Gastrocnemius medialis (tissue), 4 donors: ENCODE data around the gene MAEA. TPM values are rescaled to one million over a fixed set of nuclear protein-coding genes. Genes with fewer than 3 reads are reported as not detected.
A peak's percentile ranks its signal among the peaks of the same experiment; 100 is the strongest.

Experiments
- ATAC-seq, 2 donors: fragments of 150-250 bp; one replicate each; pipeline ENCODE4 v1.9.1; 2016
- DNase-seq, 2 donors: peaks; one replicate each; pipeline ENCODE4 v3.0.0-alpha.2; 2019
- H3K27ac ChIP-seq, 4 donors: fragments of 200-600 bp; sonication (generic); 1 replicate in 1 of 4; 2 replicates in 3 of 4; pipeline ENCODE4 v1.5.1; 2016 to 2018; ENCODE audit warnings: mild to moderate bottlenecking in 2 of 4, moderate library complexity in 1 of 4
- H3K27me3 ChIP-seq, 3 donors: fragments of 200-600 bp; sonication (generic) in 2 of 3; 1 replicate in 1 of 3; 2 replicates in 2 of 3; pipeline versions ENCODE4 v1.5.1 to v1.6.0; 2016 to 2019; ENCODE audit warnings: mild to moderate bottlenecking in 1 of 3, moderate library complexity in 1 of 3
- H3K36me3 ChIP-seq, 2 donors: fragments of 200-600 bp; sonication (generic) in 1 of 2; one replicate each; pipeline ENCODE4 v1.5.1; 2017 to 2018
- H3K4me1 ChIP-seq, 2 donors: fragments of 200-600 bp; sonication (generic) in 1 of 2; one replicate each; pipeline ENCODE4 v1.5.1; 2016 to 2017; ENCODE audit warnings: mild to moderate bottlenecking in 2 of 2
- H3K4me3 ChIP-seq, 4 donors: fragments of 200-600 bp; sonication (generic) in 3 of 4; 1 replicate in 1 of 4; 2 replicates in 3 of 4; pipeline ENCODE4 v1.5.1; 2016 to 2019; ENCODE audit warnings: mild to moderate bottlenecking in 2 of 4
- H3K9me3 ChIP-seq, 3 donors: fragments of 200-600 bp; sonication (generic) in 2 of 3; 1 replicate in 1 of 3; 2 replicates in 2 of 3; pipeline ENCODE4 v1.5.1; 2016 to 2019
- CTCF ChIP-seq, 5 experiments: fragments of 450-650 bp in 3 of 5; fragments of 200-600 bp in 2 of 5; sonication (generic) in 2 of 5; IDR thresholded peaks in 4 of 5; conservative IDR thresholded peaks in 1 of 5; 1 replicate in 4 of 5; 2 replicates in 1 of 5; pipeline ENCODE4 v1.5.1; 2016 to 2019; ENCODE audit warnings: antibody characterized with exemption in 5 of 5, mild to moderate bottlenecking in 3 of 5, moderate library complexity in 3 of 5
- POLR2A ChIP-seq, 2 donors: fragments of 450-650 bp; IDR thresholded peaks; one replicate each; pipeline ENCODE4 v1.6.1; 2017; ENCODE audit warnings: antibody characterized with exemption in 2 of 2, mild to moderate bottlenecking in 2 of 2, moderate library complexity in 2 of 2
- in situ Hi-C, 4 donors: fragments of 200-750 bp; cut with MboI; loops; one replicate each; pipeline versions ENCODE4 v1.15.0 to v1.8.0; 2017; ENCODE audit warnings: low sequenced_read_pairs in 4 of 4
- intact Hi-C: fragments of 100-400 bp; cut with DNase I; formaldehyde crosslinking; loops from one replicate; pipeline ENCODE4 v1.15.1; 2023; ENCODE audit warnings: low total_unique reads
- total RNA-seq, 4 donors: library from RNA; depleted of rRNA; stranded (reverse); fragments of >200 nt; gene quantifications; one replicate each; pipeline versions ENCODE4 v1.1.0 to v1.2.3, GENCODE V29; 2016

MAEA gene
- total RNA-seq, 4 donors from 2014 or later, result 30.0 to 42.7 (median 34.3) TPM

GRCh38 chr4:1328267-1329155 is 38.8 kb downstream of the MAEA start:
- intact Hi-C loops, result no loop called here

GRCh38 chr4:1329408-1330371 is 40.0 kb downstream of the MAEA start:
- peaks cover 6 to 9% of the 10 kb centered on the region in 2 donors for H3K4me1 ChIP-seq
- H3K27me3 ChIP-seq, result no peaks in the 10 kb centered on the region
- in situ Hi-C loops, result loop anchor here in 1 of 4 donors (5.0 kb wide), 1 partner anchor 72 kb away; no protein-coding TSS in a partner anchor
- ATAC-seq, result peak in 1 of 2 donors; percentile 34
- TF ChIP-seq CTCF (IDR thresholded peaks at IDR 0.05 in 4 of 5, conservative IDR thresholded peaks at IDR 0.05 in 1 of 5) (no peak), POLR2A (IDR thresholded peaks at IDR 0.05) (no peak)
- DNase-seq, result peak in 1 of 2 donors; percentile 45
- peaks cover 0 to 31% of the 10 kb centered on the region in 2 donors for H3K36me3 ChIP-seq
- intact Hi-C loops, result no loop called here
- H3K9me3 ChIP-seq, result no peaks in the 10 kb centered on the region
- no peak overlapping the region for H3K4me3 ChIP-seq
- H3K27ac ChIP-seq, result peak overlapping the region in 3 of 4 donors; percentile 0 to 61 (median 37)

More at GRCh38 chr4:1328267-1329155, 38.8 kb downstream of the MAEA start:
- in situ Hi-C loops, result no loop called here
- Histone ChIP-seq H3K27me3 (no peaks in the 10 kb centered on the region), H3K27ac (peak overlapping the region in 1 of 4 donors; percentile 61), H3K4me1 (peaks cover 6 to 12% of the 10 kb centered on the region in 2 donors), H3K36me3 (peaks cover 0 to 27% of the 10 kb centered on the region in 2 donors), H3K4me3 (no peak overlapping the region), H3K9me3 (no peaks in the 10 kb centered on the region)
- no peak for TF ChIP-seq POLR2A (IDR thresholded peaks at IDR 0.05)
- no peak for TF ChIP-seq CTCF (IDR thresholded peaks at IDR 0.05 in 4 of 5, conservative IDR thresholded peaks at IDR 0.05 in 1 of 5)
- ATAC-seq (no peak), DNase-seq (no peak)

- peak overlapping the region in 1 of 4 donors; percentile 18 for H3K27ac ChIP-seq
- no peak for DNase-seq
- no peaks in the 10 kb centered on the region for H3K27me3 ChIP-seq
- intact Hi-C loops (no loop called here), in situ Hi-C loops (loop anchor here in 1 of 4 donors (5.0 kb wide), 1 partner anchor 74 kb away; no protein-coding TSS in a partner anchor)
- no peaks in the 10 kb centered on the region for H3K9me3 ChIP-seq
- no peak overlapping the region for H3K4me3 ChIP-seq
- peaks cover 0 to 22% of the 10 kb centered on the region in 2 donors for H3K36me3 ChIP-seq
- H3K4me1 ChIP-seq, result peaks cover 6 to 9% of the 10 kb centered on the region in 2 donors
- ATAC-seq, result no peak
- no peak for TF ChIP-seq CTCF (IDR thresholded peaks at IDR 0.05 in 4 of 5, conservative IDR thresholded peaks at IDR 0.05 in 1 of 5)
- TF ChIP-seq POLR2A (IDR thresholded peaks at IDR 0.05), result no peak
These were observed 41.3 kb downstream of the MAEA start for GRCh38 chr4:1330761-1331590.
